ENCODE data around the gene ARL8A. TPM values are rescaled to one million over a fixed set of nuclear protein-coding genes. Genes with fewer than 3 reads are reported as not detected.

The ARL8A gene
- total RNA-seq, 3 donors from 2014 or later, result 48.9 to 55.0 (median 52.1) TPM

DNA sequence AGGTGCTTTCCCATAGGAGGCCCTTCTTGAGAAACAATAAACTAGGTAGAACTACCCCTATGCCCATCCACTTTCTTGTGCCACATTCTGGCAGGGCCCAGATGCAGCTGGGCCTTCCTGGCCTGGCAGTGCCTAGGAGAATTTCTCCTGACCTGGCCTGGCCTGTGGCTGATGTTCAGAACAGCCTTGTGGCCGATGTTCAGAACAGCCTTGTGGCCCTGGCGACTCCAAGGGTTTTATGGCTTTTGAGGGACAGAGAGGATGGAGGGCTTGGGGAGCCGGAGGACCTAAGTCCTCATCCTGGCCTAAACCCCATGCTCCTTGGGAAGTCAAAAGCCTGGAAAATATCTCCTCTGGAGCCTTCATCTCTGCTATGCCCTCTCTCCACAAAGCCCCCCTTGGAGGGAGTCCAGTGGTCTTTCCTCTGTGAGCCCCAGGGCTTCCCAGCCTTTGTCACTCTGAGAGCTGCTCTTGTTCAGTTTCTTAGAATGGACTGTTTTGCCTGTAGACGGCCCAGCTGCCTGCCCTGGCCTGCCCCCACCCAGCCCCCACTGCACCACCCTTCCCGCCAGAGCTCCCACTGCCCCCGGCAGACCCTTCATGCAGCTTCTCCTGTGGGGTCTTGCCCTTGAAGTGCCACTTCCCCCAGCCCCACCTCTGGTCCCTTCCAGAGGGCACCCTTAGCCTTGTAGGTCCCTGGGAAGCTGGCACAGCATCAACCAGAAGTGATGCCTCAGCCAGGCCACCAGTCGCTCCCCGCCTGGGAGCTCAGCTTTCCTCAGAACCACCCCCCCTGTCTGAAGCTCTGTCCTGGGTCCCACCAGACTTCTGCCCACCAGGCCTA, 14.9 kb downstream of the ARL8A start:
- no peak overlapping the region for H3K4me3 Mint-ChIP-seq
- no peak for DNase-seq
- H3K4me1 Mint-ChIP-seq (ENCODE audit: low read depth), result peaks cover 2% of the 10 kb centered on the region
- no peaks in the 10 kb centered on the region for H3K9me3 Mint-ChIP-seq
- peaks cover 7% of the 10 kb centered on the region for H3K27me3 Mint-ChIP-seq (ENCODE audit: low read depth)
- ATAC-seq, result no peak
- peaks cover 4% of the 10 kb centered on the region for H3K36me3 Mint-ChIP-seq (ENCODE audit: insufficient read depth)

DNA sequence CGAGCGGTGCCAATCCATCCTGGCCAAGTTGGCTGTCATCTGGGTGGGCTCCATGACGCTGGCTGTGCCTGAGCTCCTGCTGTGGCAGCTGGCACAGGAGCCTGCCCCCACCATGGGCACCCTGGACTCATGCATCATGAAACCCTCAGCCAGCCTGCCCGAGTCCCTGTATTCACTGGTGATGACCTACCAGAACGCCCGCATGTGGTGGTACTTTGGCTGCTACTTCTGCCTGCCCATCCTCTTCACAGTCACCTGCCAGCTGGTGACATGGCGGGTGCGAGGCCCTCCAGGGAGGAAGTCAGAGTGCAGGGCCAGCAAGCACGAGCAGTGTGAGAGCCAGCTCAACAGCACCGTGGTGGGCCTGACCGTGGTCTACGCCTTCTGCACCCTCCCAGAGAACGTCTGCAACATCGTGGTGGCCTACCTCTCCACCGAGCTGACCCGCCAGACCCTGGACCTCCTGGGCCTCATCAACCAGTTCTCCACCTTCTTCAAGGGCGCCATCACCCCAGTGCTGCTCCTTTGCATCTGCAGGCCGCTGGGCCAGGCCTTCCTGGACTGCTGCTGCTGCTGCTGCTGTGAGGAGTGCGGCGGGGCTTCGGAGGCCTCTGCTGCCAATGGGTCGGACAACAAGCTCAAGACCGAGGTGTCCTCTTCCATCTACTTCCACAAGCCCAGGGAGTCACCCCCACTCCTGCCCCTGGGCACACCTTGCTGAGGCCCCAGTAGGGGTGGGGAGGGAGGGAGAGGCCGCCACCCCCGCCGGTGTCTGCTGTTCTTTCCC, 16.5 kb downstream of the ARL8A start:
- no peak for DNase-seq
- no peak for ATAC-seq
- H3K27me3 Mint-ChIP-seq (ENCODE audit: low read depth), result peaks cover 9% of the 10 kb centered on the region
- peaks cover 2% of the 10 kb centered on the region for H3K4me1 Mint-ChIP-seq (ENCODE audit: low read depth)
- peaks cover 2% of the 10 kb centered on the region for H3K36me3 Mint-ChIP-seq (ENCODE audit: insufficient read depth)
- no peak overlapping the region for H3K4me3 Mint-ChIP-seq
- no peaks in the 10 kb centered on the region for H3K9me3 Mint-ChIP-seq

DNA sequence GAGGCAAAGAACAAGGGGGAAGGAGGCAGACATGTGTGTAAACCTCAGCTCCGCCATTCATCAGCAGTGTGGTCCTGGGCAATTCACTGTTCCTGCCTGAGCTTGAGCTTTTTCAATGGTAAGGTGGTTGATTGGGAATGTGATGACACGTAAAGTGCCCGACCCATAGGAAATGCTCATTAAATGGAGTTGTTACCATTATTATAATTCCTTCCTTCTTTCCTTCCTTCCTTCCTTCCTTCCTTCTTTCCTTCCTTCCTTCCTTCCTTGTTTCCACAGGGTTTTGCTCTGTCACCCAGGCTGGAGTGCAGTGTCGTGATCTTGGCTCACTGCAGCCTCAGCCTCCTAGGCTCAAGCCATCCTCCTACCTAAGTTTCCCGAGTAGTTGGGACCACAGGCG, 17.5 kb downstream of the ARL8A start:
- Mint-ChIP-seq H3K9me3 (no peaks in the 10 kb centered on the region), H3K4me3 (no peak overlapping the region), H3K36me3 (ENCODE audit: insufficient read depth) (no peaks in the 10 kb centered on the region), H3K27me3 (ENCODE audit: low read depth) (peaks cover 9% of the 10 kb centered on the region), H3K4me1 (ENCODE audit: low read depth) (peaks cover 2% of the 10 kb centered on the region)
- no peak for DNase-seq
- no peak for ATAC-seq

DNA sequence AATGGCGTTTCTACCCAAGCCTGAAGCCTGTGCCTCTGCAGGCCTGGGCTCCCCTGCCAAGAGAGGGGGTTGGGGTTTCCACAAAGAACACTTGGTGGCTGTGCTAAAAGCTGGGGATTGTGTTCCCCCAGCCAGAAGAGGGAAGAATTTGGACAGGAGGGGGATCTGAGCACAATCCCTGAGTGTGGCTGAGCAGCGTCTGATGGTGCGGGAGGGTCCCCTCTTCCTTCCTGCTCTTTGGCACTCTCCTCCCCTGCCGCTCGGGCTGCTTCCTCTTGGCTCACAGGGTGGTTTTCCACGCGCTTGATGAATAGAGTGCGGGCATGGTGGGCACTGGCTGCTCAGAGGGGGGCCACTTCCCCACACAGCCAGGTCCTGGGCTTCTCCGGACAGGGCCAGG, 18.1 kb downstream of the ARL8A start:
- H3K36me3 Mint-ChIP-seq (ENCODE audit: insufficient read depth), result no peaks in the 10 kb centered on the region
- peaks cover 9% of the 10 kb centered on the region for H3K27me3 Mint-ChIP-seq (ENCODE audit: low read depth)
- H3K4me3 Mint-ChIP-seq, result no peak overlapping the region
- no peaks in the 10 kb centered on the region for H3K9me3 Mint-ChIP-seq
- no peak for DNase-seq
- ATAC-seq, result no peak
- H3K4me1 Mint-ChIP-seq (ENCODE audit: low read depth), result no peaks in the 10 kb centered on the region

DNA sequence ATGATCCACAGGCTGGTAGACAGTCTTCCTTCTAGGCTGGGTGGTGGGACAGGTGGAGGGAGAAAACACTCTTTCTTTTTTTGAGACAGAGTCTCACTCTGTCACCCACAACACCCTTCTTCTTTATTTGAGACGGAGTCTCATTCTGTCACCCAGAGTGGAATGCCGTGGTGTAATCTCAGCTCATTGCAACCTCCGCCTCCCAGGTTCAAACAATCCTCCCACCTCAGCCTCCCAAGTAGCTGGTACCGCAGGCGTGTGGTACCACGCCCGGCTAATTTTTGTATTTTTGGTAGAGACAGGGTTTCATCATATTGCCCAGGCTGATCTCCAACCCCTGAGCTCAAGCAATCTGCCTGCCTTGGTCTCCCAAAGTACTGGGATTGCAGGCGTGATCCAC, 18.9 kb downstream of the ARL8A start:
- ATAC-seq (no peak), DNase-seq (no peak)
- peaks cover 9% of the 10 kb centered on the region for H3K27me3 Mint-ChIP-seq (ENCODE audit: low read depth)
- no peaks in the 10 kb centered on the region for H3K4me1 Mint-ChIP-seq (ENCODE audit: low read depth)
- H3K36me3 Mint-ChIP-seq (ENCODE audit: insufficient read depth), result no peaks in the 10 kb centered on the region
- H3K4me3 Mint-ChIP-seq, result no peak overlapping the region
- no peaks in the 10 kb centered on the region for H3K9me3 Mint-ChIP-seq

DNA sequence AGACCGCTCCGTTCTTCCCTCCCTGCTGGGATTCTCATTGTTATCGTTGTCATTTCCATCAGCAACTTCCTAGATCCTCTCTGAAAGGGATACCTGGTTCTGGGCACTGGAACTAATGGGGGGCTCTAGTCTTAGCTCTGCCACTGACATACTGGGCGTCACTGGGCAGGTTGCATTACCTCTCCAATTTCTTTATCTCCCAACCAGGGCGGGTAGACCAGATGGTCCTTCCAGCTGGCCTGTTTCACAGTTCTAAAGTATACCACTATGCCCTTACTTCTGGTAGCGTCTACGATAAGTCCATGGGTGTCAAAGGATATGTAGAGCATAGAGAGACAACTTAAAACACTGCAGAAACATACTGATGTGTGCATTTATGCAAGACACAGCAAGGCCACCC, 20.4 kb downstream of the ARL8A start:
- Mint-ChIP-seq H3K4me3 (no peak overlapping the region), H3K27me3 (ENCODE audit: low read depth) (peaks cover 9% of the 10 kb centered on the region), H3K9me3 (no peaks in the 10 kb centered on the region), H3K4me1 (ENCODE audit: low read depth) (no peaks in the 10 kb centered on the region), H3K36me3 (ENCODE audit: insufficient read depth) (no peaks in the 10 kb centered on the region)
- DNase-seq, result no peak
- ATAC-seq, result no peak

DNA sequence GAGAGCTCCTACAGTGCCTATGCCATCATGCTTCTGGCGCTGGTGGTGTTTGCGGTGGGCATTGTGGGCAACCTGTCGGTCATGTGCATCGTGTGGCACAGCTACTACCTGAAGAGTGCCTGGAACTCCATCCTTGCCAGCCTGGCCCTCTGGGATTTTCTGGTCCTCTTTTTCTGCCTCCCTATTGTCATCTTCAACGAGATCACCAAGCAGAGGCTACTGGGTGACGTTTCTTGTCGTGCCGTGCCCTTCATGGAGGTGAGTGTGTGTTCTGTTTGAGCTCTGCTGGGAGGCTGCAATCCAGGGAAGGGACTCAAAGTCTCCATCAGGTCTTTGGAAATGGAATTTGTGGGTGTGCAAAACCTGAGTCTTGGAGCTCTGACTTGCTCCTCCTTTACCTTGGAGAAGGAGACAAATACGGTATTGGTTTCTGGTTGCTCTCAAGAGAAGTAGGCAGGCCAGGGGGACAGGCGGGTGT, 21.2 kb downstream of the ARL8A start:
- H3K27me3 Mint-ChIP-seq (ENCODE audit: low read depth), result peaks cover 9% of the 10 kb centered on the region

DNA sequence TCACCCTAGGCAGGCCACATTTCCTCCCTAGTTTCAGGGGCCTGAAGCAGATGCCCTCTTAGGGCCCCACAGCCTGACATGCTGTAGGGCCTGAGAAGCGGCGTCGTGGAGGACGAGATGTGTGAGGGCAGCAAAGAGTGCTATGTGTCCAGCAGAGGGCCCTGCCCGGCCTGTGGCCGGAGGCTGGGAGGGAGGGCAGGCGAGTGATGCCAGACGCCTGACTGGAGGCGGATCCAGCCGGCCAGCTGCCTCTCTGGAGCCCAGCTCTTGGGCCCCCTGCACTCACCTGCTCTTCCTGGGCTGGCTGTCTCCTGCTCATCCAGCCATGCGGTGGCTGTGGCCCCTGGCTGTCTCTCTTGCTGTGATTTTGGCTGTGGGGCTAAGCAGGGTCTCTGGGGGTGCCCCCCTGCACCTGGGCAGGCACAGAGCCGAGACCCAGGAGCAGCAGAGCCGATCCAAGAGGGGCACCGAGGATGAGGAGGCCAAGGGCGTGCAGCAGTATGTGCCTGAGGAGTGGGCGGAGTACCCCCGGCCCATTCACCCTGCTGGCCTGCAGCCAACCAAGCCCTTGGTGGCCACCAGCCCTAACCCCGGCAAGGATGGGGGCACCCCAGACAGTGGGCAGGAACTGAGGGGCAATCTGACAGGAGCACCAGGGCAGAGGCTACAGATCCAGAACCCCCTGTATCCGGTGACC, 21.8 kb downstream of the ARL8A start, which contains the start of gene GPR37L1:
TSS of gene GPR37L1 (plus strand) at position 279 of the 697 bp plus-strand sequence. CDS start at position 326, 47 bp downstream.
- Mint-ChIP-seq H3K4me1 (ENCODE audit: low read depth) (no peaks in the 10 kb centered on the region), H3K9me3 (no peaks in the 10 kb centered on the region), H3K27me3 (ENCODE audit: low read depth) (peaks cover 9% of the 10 kb centered on the region), H3K4me3 (no peak within 1 kb of the TSS), H3K36me3 (ENCODE audit: insufficient read depth) (no peaks in the 10 kb centered on the region)
- ATAC-seq (no peak), DNase-seq (no peak)

More for the DNA sequence above, 21.2 kb downstream of the ARL8A start:
- Mint-ChIP-seq H3K9me3 (no peaks in the 10 kb centered on the region), H3K4me1 (ENCODE audit: low read depth) (no peaks in the 10 kb centered on the region), H3K36me3 (ENCODE audit: insufficient read depth) (no peaks in the 10 kb centered on the region), H3K4me3 (no peak overlapping the region)
- DNase-seq (no peak), ATAC-seq (no peak)

DNA sequence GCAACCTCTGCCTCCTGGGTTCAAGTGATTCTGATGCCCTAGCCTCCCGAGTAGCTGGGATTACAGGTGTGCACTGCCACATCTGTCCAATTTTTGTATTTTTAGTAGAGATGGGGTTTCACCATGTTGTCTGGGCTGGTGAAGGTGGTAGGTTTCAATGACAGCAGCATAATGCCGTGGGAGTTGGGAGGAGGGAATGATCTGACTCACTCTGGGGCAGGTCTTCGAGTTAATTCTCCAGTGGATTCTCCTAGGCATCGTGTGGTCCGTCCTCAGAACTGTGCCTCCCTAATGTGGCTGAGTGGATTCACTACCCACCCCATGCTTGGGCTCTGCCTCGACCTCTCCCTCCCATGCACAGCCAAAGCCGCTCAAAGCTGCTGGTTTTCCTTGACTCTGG, 23.5 kb downstream of the ARL8A start:
- Mint-ChIP-seq H3K27me3 (ENCODE audit: low read depth) (peaks cover 7% of the 10 kb centered on the region), H3K4me1 (ENCODE audit: low read depth) (no peaks in the 10 kb centered on the region), H3K4me3 (no peak overlapping the region), H3K36me3 (ENCODE audit: insufficient read depth) (no peaks in the 10 kb centered on the region), H3K9me3 (no peaks in the 10 kb centered on the region)
- ATAC-seq (no peak), DNase-seq (no peak)

DNA sequence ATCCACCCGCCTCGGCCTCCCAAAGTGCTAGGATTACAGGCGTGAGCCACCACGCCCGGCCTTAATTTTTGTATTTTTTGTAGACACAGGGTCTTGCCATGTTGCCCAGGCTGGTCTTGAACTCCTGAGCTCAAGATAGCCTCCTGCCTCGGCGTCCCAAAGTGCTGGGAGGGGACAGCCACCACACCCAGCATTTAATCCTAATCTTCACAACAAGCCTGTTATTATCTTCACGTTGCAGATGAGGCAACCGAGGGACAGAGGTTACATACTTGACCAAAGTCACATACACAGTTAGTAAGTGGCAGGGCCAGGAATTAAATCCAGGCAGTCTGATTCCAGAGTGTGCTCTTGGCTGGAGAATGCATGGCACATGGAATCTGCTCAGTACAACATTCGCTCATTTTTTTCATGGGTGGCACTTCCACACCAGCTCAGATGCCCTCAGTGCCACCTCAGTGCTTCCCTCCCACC, 26.6 kb downstream of the ARL8A start:
- Mint-ChIP-seq H3K4me3 (no peak overlapping the region), H3K36me3 (ENCODE audit: insufficient read depth) (no peaks in the 10 kb centered on the region), H3K9me3 (no peaks in the 10 kb centered on the region), H3K4me1 (ENCODE audit: low read depth) (no peaks in the 10 kb centered on the region), H3K27me3 (ENCODE audit: low read depth) (no peaks in the 10 kb centered on the region)
- DNase-seq (no peak), ATAC-seq (no peak)

DNA sequence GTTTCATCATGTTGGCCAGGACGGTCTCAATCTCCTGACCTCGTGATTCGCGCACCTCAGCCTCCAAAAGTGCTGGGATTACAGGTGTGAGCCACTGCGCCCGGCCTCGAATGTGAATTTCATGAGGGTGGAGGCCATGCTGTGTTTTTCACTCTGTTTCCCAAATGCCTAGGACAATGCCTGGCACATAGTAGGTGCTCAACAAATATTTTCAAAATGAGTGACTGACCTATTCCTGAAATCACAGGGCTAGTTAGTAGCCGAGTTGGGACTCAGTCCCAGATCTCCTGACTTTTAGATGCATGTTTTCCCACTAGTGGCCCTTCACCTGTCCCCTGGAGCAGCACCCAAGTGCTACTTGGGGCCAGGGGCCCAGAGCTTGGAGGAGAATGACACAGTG, 28.2 kb downstream of the ARL8A start:
- Mint-ChIP-seq H3K4me1 (ENCODE audit: low read depth) (no peaks in the 10 kb centered on the region), H3K27me3 (ENCODE audit: low read depth) (no peaks in the 10 kb centered on the region)
- ATAC-seq, result no peak

DNA sequence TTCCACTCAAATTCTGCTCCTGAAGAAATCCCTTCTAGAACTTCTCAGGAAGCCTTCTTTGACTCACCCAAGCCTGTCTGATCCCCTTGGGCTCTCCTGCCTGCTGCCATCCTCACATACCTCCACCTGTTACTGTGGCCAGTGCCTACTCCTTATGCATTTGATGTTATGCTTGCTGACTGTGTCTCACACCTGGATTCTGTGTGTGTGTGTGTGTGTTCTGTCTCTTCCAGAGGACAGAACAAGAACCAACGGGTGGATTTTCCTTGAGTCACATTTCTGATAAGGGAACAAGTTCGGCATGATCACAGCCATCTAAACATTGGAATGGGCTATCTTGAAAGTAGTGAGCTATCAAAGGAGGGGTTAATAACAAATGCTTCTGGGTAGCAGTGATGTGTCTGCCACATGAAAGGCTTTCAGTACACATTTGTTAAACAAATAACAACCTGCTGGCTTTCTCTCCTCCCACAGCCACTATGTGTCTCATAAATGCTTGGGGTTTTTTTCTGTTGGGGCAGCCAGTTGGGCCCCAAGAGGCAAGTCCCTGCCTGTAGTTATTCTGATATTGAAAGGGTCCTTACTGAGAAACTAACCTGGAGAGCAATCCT, 30.7 kb downstream of the ARL8A start:
- H3K36me3 Mint-ChIP-seq (ENCODE audit: insufficient read depth), result no peaks in the 10 kb centered on the region
- H3K4me1 Mint-ChIP-seq (ENCODE audit: low read depth), result no peaks in the 10 kb centered on the region
- ATAC-seq (no peak), DNase-seq (no peak)
- no peaks in the 10 kb centered on the region for H3K27me3 Mint-ChIP-seq (ENCODE audit: low read depth)
- no peak overlapping the region for H3K4me3 Mint-ChIP-seq
- no peaks in the 10 kb centered on the region for H3K9me3 Mint-ChIP-seq

More for the DNA sequence above, 28.2 kb downstream of the ARL8A start:
- H3K4me3 Mint-ChIP-seq, result no peak overlapping the region
- H3K9me3 Mint-ChIP-seq, result no peaks in the 10 kb centered on the region
- no peaks in the 10 kb centered on the region for H3K36me3 Mint-ChIP-seq (ENCODE audit: insufficient read depth)
- DNase-seq, result no peak

DNA sequence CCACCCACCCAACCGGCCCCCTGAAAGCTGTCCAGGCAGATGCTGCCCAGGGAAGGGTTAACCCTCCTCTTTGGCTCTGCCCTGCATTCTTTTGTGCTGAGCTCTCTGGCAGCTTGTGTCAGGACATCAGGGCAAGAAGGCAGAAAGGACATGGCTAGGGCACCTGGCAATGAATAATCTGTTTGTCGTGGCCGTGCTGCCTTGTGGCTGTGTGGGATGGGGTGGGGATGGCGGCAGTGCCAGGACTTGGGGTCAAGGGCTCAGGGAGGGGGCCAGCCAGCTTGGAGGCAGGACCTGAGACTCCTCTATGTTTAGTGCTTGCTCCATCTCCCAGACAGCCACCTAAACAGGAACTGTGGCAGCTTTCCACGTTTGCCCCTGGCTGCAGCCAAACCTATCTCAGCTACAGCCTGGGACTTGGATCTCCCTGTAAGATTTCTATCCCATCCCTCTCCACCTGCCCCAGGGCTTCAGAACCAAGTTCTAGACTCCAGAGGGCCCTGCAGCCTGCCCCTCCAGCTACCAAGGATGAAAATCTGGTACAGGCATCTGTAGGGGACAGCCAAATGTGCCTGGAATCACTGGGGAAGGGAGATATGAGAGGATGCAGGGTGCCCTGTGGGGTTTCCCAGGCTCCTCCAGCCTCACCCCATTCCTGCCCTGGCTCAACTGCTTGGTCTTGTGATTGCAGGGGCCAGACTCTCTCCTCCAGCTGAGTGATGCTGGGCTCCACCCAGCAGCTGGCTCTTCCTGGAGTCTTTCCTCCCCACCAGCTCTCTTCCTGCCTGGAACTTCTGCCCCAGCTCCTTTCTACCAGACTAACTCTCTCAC, 31.5 kb downstream of the ARL8A start:
- Mint-ChIP-seq H3K27me3 (ENCODE audit: low read depth) (no peaks in the 10 kb centered on the region), H3K9me3 (no peaks in the 10 kb centered on the region), H3K36me3 (ENCODE audit: insufficient read depth) (no peaks in the 10 kb centered on the region), H3K4me1 (ENCODE audit: low read depth) (no peaks in the 10 kb centered on the region), H3K4me3 (no peak overlapping the region)
- DNase-seq (no peak), ATAC-seq (no peak)
